ENCODE results near the gene LGR5.

Gene LGR5

DNA sequence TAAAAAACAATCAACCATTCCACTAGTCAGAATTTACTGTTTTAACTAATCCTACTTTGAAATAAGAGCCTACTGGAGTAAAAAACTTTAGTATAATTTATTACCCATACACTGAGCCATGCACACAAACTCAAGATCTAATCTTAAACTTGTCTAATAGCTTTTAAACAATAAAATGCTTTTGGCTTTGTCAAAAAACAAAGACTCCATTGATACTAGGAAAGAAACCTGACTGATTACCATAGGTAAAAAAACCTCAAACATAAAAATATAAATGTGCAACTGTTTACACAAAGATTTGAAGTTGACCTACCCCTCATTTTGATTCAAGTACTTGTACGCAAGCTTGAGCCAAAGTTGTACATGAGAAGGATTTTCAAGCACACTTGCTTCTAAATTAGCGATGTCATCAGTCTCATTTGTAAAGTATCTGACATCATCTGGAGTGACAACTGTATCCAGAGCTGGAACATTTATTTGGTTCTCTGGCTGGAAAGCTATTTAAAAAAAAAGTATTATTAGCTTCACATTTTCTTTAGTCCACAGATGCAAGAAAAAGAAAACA is 187.9 kb downstream of the LGR5 start:
- peaks cover 11 to 73% (median 45%) of the 10 kb centered on the region in 4 experiments for H3K36me3 ChIP-seq (ENCODE audit: control insufficient read depth in 4 of 4, insufficient read depth in 4 of 4, low read length in 3 of 4)
- WGBS (ENCODE audit: insufficient coverage), result 100% methylated on average over 1 of the region's 2 CpGs
- peaks cover 0 to 17% (median 8%) of the 10 kb centered on the region in 4 experiments for H3K4me1 ChIP-seq (ENCODE audit: control extremely low read depth in 1 of 4, control insufficient read depth in 4 of 4, insufficient read depth in 4 of 4, low read length in 3 of 4)
- ChIA-PET CTCF (interaction anchor here (1.2 to 2.2 kb wide), 5 partner anchors 9 to 120 kb away, joined by 3 to 8 read pairs (median 6); partner anchors contain the start of genes THAP2 and ZFC3H1), POLR2A (no interaction called here)
- no peaks in the 10 kb centered on the region for H3K9me3 ChIP-seq (ENCODE audit: control extremely low read depth in 1 of 5, control insufficient read depth in 4 of 5, insufficient read depth in 2 of 5, low read depth in 1 of 5, low read length in 4 of 5)
- H3K4me3 ChIP-seq (ENCODE audit: control insufficient read depth in 1 of 7, extremely low read depth in 1 of 7, insufficient read depth in 4 of 7, low read depth in 2 of 7, low read length in 6 of 7), result no peak overlapping the region
- H3K27me3 ChIP-seq (replicated peaks in 2 of 5; ENCODE audit: control insufficient read depth in 4 of 5, insufficient read depth in 5 of 5, low read length in 4 of 5), result no peaks in the 10 kb centered on the region
- peak overlapping the region in 1 of 2 experiments; percentile 19 for H3K27ac ChIP-seq (ENCODE audit: insufficient read depth in 1 of 2, low read depth in 1 of 2, low read length in 2 of 2, poor library complexity in 1 of 2, severe bottlenecking in 2 of 2)
- no peak for DNase-seq
